ENCODE results near the gene ANK3. TPM values are rescaled to one million over a fixed set of nuclear protein-coding genes. Genes with fewer than 3 reads are reported as not detected.

The ANK3 gene
- total RNA-seq (ENCODE audit: low replicate concordance): 248 and 658 TPM in 2 replicates

DNA sequence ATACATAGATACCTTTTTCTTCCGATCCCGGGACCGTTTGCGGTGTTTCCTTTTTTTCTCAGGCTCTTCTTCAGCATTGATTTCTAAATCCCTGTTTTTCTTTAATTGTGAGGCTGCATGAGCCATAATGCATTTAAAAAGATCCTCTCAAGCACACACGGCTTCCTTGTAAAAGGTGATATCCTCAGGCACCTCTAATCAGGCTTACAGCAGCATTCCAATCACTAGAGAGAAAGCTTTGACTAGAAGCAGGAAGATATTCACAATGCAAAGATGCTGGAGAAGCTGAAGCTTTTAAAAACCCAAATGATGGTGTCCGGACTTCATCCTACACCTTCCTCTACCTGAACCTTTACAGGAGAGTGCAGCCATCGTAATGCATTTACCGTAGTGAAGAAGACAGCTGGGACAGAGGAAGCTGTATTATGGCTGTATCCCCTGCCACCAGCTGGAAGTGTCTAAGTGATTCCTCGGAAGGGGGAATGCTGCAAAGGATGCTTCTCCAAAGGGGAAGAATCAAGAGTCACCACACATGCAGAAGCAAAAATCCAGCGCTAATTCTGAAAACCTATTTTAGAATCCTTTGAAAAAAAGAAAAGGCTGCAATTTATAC is at the start of gene ANK3:
Gene ANK3, minus strand, starts transcription at position 463 of the 613 bp plus-strand sequence. Its CDS starts 337 bp downstream, at position 126.
- TF ChIP-seq, protein P1, sequence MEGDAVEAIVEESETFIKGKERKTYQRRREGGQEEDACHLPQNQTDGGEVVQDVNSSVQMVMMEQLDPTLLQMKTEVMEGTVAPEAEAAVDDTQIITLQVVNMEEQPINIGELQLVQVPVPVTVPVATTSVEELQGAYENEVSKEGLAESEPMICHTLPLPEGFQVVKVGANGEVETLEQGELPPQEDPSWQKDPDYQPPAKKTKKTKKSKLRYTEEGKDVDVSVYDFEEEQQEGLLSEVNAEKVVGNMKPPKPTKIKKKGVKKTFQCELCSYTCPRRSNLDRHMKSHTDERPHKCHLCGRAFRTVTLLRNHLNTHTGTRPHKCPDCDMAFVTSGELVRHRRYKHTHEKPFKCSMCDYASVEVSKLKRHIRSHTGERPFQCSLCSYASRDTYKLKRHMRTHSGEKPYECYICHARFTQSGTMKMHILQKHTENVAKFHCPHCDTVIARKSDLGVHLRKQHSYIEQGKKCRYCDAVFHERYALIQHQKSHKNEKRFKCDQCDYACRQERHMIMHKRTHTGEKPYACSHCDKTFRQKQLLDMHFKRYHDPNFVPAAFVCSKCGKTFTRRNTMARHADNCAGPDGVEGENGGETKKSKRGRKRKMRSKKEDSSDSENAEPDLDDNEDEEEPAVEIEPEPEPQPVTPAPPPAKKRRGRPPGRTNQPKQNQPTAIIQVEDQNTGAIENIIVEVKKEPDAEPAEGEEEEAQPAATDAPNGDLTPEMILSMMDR (IDR thresholded peaks at IDR 0.05; ENCODE audit: insufficient read depth, low read length): no peak
- no peak for DNase-seq (ENCODE audit: low read depth)
- no peak within 1 kb of the TSS for H3K4me3 ChIP-seq (ENCODE audit: low read depth, low read length)

DNA sequence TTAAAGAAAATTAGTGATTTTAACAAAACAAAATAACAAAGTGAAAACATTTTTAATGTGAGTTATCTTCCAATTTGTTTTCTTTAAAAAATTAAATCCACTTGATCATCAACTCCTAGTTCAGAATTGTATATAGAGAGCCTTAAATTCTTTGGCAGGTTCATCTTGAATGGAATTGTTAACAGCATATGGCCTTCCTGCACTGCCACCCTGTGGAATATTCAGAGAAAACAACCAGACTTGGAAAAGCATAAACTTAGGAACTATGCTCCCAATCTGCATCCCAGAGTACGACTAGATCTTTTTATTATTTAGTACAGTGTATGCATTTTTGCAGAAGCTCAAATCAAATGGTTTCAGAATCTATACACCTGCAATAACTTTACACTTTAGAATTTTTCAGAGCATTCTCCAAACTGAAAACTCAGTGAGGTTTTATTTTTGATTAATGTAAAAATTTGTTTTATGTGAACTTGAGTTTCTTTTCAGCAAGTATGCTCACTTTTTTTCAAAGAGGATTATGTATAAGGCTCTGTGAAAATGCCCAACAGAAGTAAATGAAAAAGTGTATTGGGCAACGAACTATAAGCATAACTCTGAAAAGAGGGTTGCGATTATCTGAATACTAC is 44.9 kb upstream of the ANK3 start:
- TF ChIP-seq, protein P1 (IDR thresholded peaks at IDR 0.05; ENCODE audit: insufficient read depth, low read length): peak; percentile 60
- peak; percentile 87 for DNase-seq (ENCODE audit: low read depth)
- no peak overlapping the region for H3K4me3 ChIP-seq (ENCODE audit: low read depth, low read length)

DNA sequence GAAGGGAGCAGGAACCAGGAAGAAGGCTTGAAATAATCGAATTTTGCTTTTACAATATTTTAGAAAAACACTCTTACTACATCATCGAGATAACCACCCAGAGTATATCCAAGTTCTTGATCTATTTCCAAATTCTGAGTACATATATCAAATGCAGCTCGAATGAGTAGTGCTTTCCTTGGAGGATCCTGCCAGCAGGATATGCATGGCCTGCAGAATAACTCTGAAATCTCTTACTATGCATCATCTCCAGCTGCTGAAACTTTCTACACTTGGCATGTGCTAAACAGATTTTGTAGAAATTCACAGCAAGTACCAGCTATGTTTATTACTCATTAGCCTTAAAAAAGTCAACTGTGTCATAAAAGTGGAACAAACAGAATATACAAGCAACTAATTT is 44.0 kb upstream of the ANK3 start:
- H3K4me3 ChIP-seq (ENCODE audit: low read depth, low read length): no peak overlapping the region
- TF ChIP-seq, protein P1 (IDR thresholded peaks at IDR 0.05; ENCODE audit: insufficient read depth, low read length): no peak
- DNase-seq (ENCODE audit: low read depth): peak; percentile 95

DNA sequence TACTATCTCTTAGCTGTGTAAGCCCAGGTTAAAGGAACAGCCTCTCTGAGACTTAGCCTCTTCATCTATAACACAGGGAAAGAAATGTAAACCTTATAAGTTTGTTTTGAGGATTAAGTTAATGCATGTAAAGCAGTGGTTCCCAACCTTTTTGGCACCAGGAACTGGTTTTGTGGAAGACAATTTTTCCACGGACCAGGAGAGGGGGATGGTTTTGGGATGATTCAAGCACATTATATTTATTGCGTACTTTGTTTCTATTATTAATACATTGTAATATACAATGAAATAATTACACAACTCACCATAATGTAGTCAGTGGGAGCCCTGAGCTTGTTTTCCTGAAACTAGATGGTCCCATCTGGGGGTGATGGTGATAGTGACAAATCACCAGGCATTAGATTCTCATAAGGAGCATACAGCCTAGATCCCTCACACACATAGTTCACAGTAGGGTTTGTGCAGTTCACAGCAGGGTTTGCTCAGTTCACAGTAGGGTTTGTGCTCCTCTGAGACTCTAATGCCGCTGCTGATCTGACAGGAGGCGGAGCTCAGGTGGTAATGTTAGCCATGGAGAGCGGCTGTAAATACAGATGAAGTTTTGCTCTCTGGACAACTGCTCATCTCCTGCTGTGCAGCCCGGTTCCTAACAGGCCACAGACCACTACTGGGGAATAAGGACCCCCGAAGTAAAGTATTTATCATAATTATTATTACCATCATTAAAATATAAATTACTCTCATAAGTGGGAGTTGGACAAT is 41.3 kb upstream of the ANK3 start:
- TF ChIP-seq, protein P1 (IDR thresholded peaks at IDR 0.05; ENCODE audit: insufficient read depth, low read length): no peak
- DNase-seq (ENCODE audit: low read depth): peak; percentile 26
- no peak overlapping the region for H3K4me3 ChIP-seq (ENCODE audit: low read depth, low read length)

DNA sequence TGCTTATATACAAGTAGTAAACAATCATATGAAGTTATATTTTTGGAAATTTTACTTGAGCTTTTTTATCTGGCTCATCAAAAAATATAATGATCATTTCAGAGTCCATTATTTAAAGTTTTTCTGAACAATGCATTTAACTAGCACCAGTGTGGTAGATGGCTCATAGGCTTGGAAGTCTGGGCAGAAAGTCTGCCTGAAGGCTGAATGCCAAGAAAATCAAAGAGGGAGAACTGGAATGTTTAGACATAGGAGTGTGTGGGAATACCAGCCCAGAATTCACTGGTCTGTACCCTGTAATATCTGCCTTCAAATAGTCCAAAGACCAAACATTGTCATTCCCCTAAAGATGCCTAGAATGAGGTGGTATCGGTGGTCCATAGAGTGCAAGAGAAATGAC is 40.3 kb upstream of the ANK3 start:
- H3K4me3 ChIP-seq (ENCODE audit: low read depth, low read length): no peak overlapping the region
- DNase-seq (ENCODE audit: low read depth): peak; percentile 93
- TF ChIP-seq, protein P1 (IDR thresholded peaks at IDR 0.05; ENCODE audit: insufficient read depth, low read length): no peak

DNA sequence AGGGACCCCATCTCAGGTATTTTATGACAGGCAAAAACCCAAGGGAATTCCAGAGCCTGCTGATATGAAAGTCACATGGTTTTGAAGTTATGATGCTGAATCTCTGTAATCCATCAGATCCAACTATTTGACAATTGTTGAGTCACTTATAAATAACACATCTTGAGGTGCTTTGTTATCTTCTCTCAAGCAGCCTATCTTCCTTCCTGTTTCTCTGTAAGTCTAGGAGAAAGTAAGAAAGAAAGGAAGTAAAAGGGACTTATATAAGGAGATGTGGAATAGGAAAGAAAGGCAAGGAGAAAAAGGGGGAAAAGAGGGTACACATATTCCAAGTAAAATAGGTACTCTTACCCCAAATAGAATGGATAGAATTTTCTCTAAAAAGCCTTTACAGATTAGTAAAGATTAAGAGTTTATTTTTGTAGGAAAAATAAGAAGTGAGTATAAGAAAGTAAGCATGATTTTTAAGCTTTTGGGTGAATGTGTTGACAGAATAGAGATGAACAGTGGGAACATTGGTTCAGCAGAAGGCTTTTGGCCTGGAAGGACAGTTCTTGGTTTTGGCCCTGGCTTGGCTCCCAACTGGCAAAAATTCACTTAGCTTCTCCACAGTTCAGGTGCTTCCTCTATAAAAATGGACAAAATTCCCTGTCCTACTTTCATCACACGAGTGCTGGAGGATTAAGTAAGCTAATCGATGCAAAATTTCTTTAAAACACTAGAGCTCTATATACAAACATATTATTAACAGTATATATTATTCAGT is 39.6 kb upstream of the ANK3 start:
- TF ChIP-seq, protein P1 (IDR thresholded peaks at IDR 0.05; ENCODE audit: insufficient read depth, low read length): no peak
- no peak overlapping the region for H3K4me3 ChIP-seq (ENCODE audit: low read depth, low read length)
- peak; percentile 79 for DNase-seq (ENCODE audit: low read depth)
